Neural crest cell (in vitro differentiated cells): ENCODE results near the gene GPR31. TPM values are rescaled to one million over a fixed set of nuclear protein-coding genes. Genes with fewer than 3 reads are reported as not detected.

ENCODE experiments used
- DNase-seq: peaks from one replicate; pipeline ENCODE4 v3.0.0; 2021; ENCODE audit warnings: low read depth, mixed read lengths, low spot score
- H3K27ac Mint-ChIP-seq: one replicate; pipeline ENCODE4 v1.8.0; 2021; ENCODE audit warnings: mild to moderate bottlenecking, mixed read lengths; ENCODE audit not compliant: unreplicated experiment
- H3K27me3 Mint-ChIP-seq: 2 replicates; pipeline ENCODE4 v1.8.0; 2021; ENCODE audit warnings: low read depth, mild to moderate bottlenecking, mixed read lengths
- H3K36me3 Mint-ChIP-seq: 2 replicates; pipeline ENCODE4 v1.8.0; 2021; ENCODE audit warnings: low read depth, mild to moderate bottlenecking, mixed read lengths
- H3K4me1 Mint-ChIP-seq: 2 replicates; pipeline ENCODE4 v1.8.0; 2021; ENCODE audit warnings: mixed read lengths
- H3K4me3 Mint-ChIP-seq: one replicate; pipeline ENCODE4 v1.8.0; 2021; ENCODE audit warnings: mild to moderate bottlenecking, mixed read lengths
- H3K9me3 Mint-ChIP-seq: 2 replicates; pipeline ENCODE4 v1.8.0; 2021; ENCODE audit warnings: mixed read lengths
- total RNA-seq: library from RNA; stranded (reverse); gene quantifications from 2 replicates; pipeline ENCODE4 v1.2.1, GENCODE V29; 2021
- TF ChIP-seq, protein P1 (sequence below): fragments of 200-600 bp; sonication (generic); conservative IDR thresholded peaks from 2 replicates; pipeline ENCODE4 v1.5.0; 2021; ENCODE audit warnings: antibody characterized with exemption, mild to moderate bottlenecking

Gene GPR31
- total RNA-seq, 1 donor from 2014 or later, result not detected

GRCh38 chr6:167157414-167157813 lies 366 bp downstream of the GPR31 start:
- Mint-ChIP-seq H3K4me3 (no peak overlapping the region), H3K9me3 (no peaks in the 10 kb centered on the region), H3K27me3 (no peaks in the 10 kb centered on the region), H3K27ac (no peak overlapping the region), H3K36me3 (no peaks in the 10 kb centered on the region), H3K4me1 (peaks cover 20% of the 10 kb centered on the region)
- DNase-seq, result no peak
- TF ChIP-seq, protein P1, sequence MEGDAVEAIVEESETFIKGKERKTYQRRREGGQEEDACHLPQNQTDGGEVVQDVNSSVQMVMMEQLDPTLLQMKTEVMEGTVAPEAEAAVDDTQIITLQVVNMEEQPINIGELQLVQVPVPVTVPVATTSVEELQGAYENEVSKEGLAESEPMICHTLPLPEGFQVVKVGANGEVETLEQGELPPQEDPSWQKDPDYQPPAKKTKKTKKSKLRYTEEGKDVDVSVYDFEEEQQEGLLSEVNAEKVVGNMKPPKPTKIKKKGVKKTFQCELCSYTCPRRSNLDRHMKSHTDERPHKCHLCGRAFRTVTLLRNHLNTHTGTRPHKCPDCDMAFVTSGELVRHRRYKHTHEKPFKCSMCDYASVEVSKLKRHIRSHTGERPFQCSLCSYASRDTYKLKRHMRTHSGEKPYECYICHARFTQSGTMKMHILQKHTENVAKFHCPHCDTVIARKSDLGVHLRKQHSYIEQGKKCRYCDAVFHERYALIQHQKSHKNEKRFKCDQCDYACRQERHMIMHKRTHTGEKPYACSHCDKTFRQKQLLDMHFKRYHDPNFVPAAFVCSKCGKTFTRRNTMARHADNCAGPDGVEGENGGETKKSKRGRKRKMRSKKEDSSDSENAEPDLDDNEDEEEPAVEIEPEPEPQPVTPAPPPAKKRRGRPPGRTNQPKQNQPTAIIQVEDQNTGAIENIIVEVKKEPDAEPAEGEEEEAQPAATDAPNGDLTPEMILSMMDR, result no peak

- Mint-ChIP-seq H3K36me3 (no peaks in the 10 kb centered on the region), H3K4me3 (no peak overlapping the region), H3K27ac (no peak overlapping the region), H3K9me3 (no peaks in the 10 kb centered on the region), H3K4me1 (peaks cover 15% of the 10 kb centered on the region), H3K27me3 (no peaks in the 10 kb centered on the region)
- DNase-seq, result no peak
- TF ChIP-seq, protein P1, result no peak
Observed at GRCh38 chr6:167154895-167155294, 2.9 kb downstream of the GPR31 start.

GRCh38 chr6:167154291-167154690 lies 3.5 kb downstream of the GPR31 start:
- Mint-ChIP-seq H3K4me3 (no peak overlapping the region), H3K36me3 (no peaks in the 10 kb centered on the region), H3K27ac (no peak overlapping the region), H3K27me3 (no peaks in the 10 kb centered on the region), H3K9me3 (no peaks in the 10 kb centered on the region), H3K4me1 (peaks cover 12% of the 10 kb centered on the region)
- TF ChIP-seq, protein P1, result no peak
- no peak for DNase-seq

DNA sequence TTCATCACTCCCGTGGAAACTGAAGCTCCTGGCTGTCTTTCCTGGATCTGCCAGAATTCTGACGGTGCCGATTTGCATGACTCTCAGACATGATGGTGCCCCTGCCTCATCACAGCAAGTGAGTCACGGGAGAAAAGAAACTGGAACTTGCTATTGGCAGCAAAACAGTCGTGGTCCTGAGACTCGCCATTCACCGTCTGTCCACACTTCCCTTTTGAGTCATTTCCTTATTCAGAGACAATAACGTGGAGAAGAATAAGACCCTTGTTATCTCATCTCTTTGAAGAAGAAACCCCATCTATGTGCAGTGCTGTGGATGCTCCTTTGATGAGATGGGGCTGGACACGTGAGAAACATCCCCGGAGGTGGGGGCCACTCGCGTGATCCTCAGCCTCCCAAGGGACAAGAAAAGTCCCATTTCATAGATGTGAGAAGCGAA lies 4.2 kb downstream of the GPR31 start:
- no peaks in the 10 kb centered on the region for H3K36me3 Mint-ChIP-seq
- peaks cover 12% of the 10 kb centered on the region for H3K4me1 Mint-ChIP-seq
- peak overlapping the region; percentile 91 for H3K27ac Mint-ChIP-seq
- no peaks in the 10 kb centered on the region for H3K9me3 Mint-ChIP-seq
- TF ChIP-seq, protein P1, result no peak
- H3K4me3 Mint-ChIP-seq, result no peak overlapping the region
- H3K27me3 Mint-ChIP-seq, result no peaks in the 10 kb centered on the region
- DNase-seq, result no peak

- Mint-ChIP-seq H3K4me1 (peaks cover 12% of the 10 kb centered on the region), H3K36me3 (no peaks in the 10 kb centered on the region), H3K27me3 (peaks cover 6% of the 10 kb centered on the region), H3K4me3 (no peak overlapping the region), H3K9me3 (no peaks in the 10 kb centered on the region), H3K27ac (no peak overlapping the region)
- TF ChIP-seq, protein P1, result no peak
- no peak for DNase-seq
Observed at GRCh38 chr6:167152862-167153261, 4.9 kb downstream of the GPR31 start.

GRCh38 chr6:167151648-167152047 lies 6.1 kb downstream of the GPR31 start:
- no peak overlapping the region for H3K4me3 Mint-ChIP-seq
- no peak overlapping the region for H3K27ac Mint-ChIP-seq
- no peaks in the 10 kb centered on the region for H3K36me3 Mint-ChIP-seq
- peaks cover 20% of the 10 kb centered on the region for H3K4me1 Mint-ChIP-seq
- no peak for DNase-seq
- TF ChIP-seq, protein P1, result no peak
- H3K27me3 Mint-ChIP-seq, result peaks cover 16% of the 10 kb centered on the region
- no peaks in the 10 kb centered on the region for H3K9me3 Mint-ChIP-seq
